Hepatocyte (in vitro differentiated cells): ENCODE results near the gene ELK4. TPM values are rescaled to one million over a fixed set of nuclear protein-coding genes. Genes with fewer than 3 reads are reported as not detected.

Experiments used
- DNase-seq: peaks from one replicate; pipeline ENCODE4 v3.0.0-alpha.2; 2016; ENCODE audit warnings: low spot score
- H2AFZ ChIP-seq: fragments of 200-600 bp; sonication (generic); 2 replicates; pipeline ENCODE4 v1.6.0; 2016; ENCODE audit warnings: antibody characterized with exemption, mild to moderate bottlenecking
- H3K27ac ChIP-seq: fragments of 200-600 bp; sonication (generic); 2 replicates; pipeline ENCODE4 v1.5.1; 2016; ENCODE audit warnings: mild to moderate bottlenecking
- H3K27me3 ChIP-seq: fragments of 200-600 bp; sonication (generic); 2 replicates; pipeline ENCODE4 v1.6.1; 2016
- H3K36me3 ChIP-seq: fragments of 200-600 bp; sonication (generic); replicated peaks from 2 replicates; pipeline ENCODE4 v1.5.1; 2016; ENCODE audit warnings: low read depth; ENCODE audit not compliant: insufficient read depth
- H3K4me1 ChIP-seq: fragments of 200-600 bp; sonication (generic); 2 replicates; pipeline ENCODE4 v1.5.1; 2016; ENCODE audit warnings: mild to moderate bottlenecking, moderate library complexity; ENCODE audit not compliant: insufficient read depth
- H3K4me2 ChIP-seq: fragments of 200-600 bp; sonication (generic); 2 replicates; pipeline ENCODE4 v1.6.0; 2016
- H3K4me3 ChIP-seq: fragments of 200-600 bp; sonication (generic); 2 replicates; pipeline ENCODE4 v1.5.1; 2016; ENCODE audit warnings: mild to moderate bottlenecking
- H3K79me2 ChIP-seq: fragments of 200-600 bp; sonication (generic); 2 replicates; pipeline ENCODE4 v1.6.0; 2017; ENCODE audit warnings: mild to moderate bottlenecking
- H3K9me2 ChIP-seq: fragments of 200-600 bp; sonication (generic); replicated peaks from 2 replicates; pipeline ENCODE4 v1.6.0; 2017; ENCODE audit warnings: mild to moderate bottlenecking; ENCODE audit not compliant: insufficient read depth
- H3K9me3 ChIP-seq: fragments of 200-600 bp; sonication (generic); 2 replicates; pipeline ENCODE4 v1.5.1; 2016; ENCODE audit warnings: low read depth, mild to moderate bottlenecking
- H4K20me1 ChIP-seq: fragments of 200-600 bp; sonication (generic); 2 replicates; pipeline ENCODE4 v1.6.0; 2016; ENCODE audit warnings: mild to moderate bottlenecking; ENCODE audit not compliant: insufficient read depth, poor library complexity, severe bottlenecking
- EZH2 ChIP-seq: fragments of 200-600 bp; sonication (generic); IDR thresholded peaks from 2 replicates; pipeline ENCODE4 v1.6.1; 2016; ENCODE audit warnings: antibody characterized with exemption, mild to moderate bottlenecking, borderline replicate concordance
- EZH2phosphoT487 ChIP-seq: fragments of 200-600 bp; sonication (generic); IDR thresholded peaks from one replicate; pipeline ENCODE4 v1.6.1; 2018; ENCODE audit warnings: antibody characterized with exemption, mild to moderate bottlenecking, low read depth, moderate library complexity; ENCODE audit not compliant: unreplicated experiment, severe bottlenecking
- WGBS: methylation state at CpG from one replicate; pipeline ENCODE4 v1.1.6; 2016; ENCODE audit warnings: low lambda C conversion rate; ENCODE audit errors: missing lambda C conversion rate; 5-methylcytosine and 5-hydroxymethylcytosine counted together
- polyA plus RNA-seq: library from polyadenylated mRNA; unstranded; fragments of >200 nt; fragmentation: Nextera tagmentation; extraction: Ambion mirVana; gene quantifications from 2 replicates; pipeline ENCODE4 v1.2.1, GENCODE V29; 2016
- total RNA-seq: library from RNA; depleted of rRNA; stranded (reverse); fragments of >200 nt; gene quantifications from 2 replicates; pipeline ENCODE4 v1.2.3, GENCODE V29; 2014
- TF ChIP-seq, protein P1 (sequence below): fragments of 200-600 bp; sonication (generic); IDR thresholded peaks from 2 replicates; pipeline ENCODE4 v1.5.1; 2016; ENCODE audit warnings: antibody characterized with exemption, mild to moderate bottlenecking; ENCODE audit not compliant: poor library complexity

The ELK4 gene
- total and polyA plus RNA-seq, 2 experiments from 2014 or later, result 6.1 to 19.1 TPM

- peak; percentile 88 for DNase-seq
- H3K4me3 ChIP-seq, result no peak overlapping the region
- 60% methylated on average over 20 of the region's 20 CpGs for whole genome bisulfite sequencing
- no peak overlapping the region for H2AFZ ChIP-seq
- TF ChIP-seq, protein P1, sequence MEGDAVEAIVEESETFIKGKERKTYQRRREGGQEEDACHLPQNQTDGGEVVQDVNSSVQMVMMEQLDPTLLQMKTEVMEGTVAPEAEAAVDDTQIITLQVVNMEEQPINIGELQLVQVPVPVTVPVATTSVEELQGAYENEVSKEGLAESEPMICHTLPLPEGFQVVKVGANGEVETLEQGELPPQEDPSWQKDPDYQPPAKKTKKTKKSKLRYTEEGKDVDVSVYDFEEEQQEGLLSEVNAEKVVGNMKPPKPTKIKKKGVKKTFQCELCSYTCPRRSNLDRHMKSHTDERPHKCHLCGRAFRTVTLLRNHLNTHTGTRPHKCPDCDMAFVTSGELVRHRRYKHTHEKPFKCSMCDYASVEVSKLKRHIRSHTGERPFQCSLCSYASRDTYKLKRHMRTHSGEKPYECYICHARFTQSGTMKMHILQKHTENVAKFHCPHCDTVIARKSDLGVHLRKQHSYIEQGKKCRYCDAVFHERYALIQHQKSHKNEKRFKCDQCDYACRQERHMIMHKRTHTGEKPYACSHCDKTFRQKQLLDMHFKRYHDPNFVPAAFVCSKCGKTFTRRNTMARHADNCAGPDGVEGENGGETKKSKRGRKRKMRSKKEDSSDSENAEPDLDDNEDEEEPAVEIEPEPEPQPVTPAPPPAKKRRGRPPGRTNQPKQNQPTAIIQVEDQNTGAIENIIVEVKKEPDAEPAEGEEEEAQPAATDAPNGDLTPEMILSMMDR, result peak; percentile 93
- TF ChIP-seq EZH2, result no peak
- no peak for TF ChIP-seq EZH2phosphoT487
- no peaks in the 10 kb centered on the region for H4K20me1 ChIP-seq
- no peaks in the 10 kb centered on the region for H3K4me1 ChIP-seq
- no peak overlapping the region for H3K27ac ChIP-seq
- no peaks in the 10 kb centered on the region for H3K9me3 ChIP-seq
- no peaks in the 10 kb centered on the region for H3K79me2 ChIP-seq
- no peak overlapping the region for H3K4me2 ChIP-seq
- H3K27me3 ChIP-seq, result no peaks in the 10 kb centered on the region
- no peaks in the 10 kb centered on the region for H3K9me2 ChIP-seq
- H3K36me3 ChIP-seq, result no peaks in the 10 kb centered on the region
Measured at GRCh38 chr1:205658943-205659581, 27.3 kb upstream of the ELK4 start.

DNA sequence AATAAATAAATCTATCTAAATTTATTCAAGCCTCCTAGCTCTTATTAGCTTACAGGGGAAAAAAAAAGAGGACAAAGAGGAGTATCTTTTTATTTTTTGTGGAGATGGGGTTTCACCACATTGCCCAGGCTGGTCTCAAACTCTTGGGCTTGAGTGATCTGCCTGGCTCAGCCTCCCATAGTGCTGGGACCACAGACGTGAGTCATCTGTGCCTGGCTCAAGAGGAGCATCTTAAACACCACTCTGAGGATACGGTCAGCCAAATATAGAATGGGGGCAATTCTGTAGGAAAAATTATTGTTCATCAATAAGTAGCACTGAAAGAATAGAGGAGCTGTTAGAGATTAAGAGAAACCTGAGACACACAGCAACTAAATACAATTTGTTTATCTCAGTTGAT lies 24.4 kb upstream of the ELK4 start:
- Histone ChIP-seq H3K9me3 (no peaks in the 10 kb centered on the region), H4K20me1 (no peaks in the 10 kb centered on the region), H3K27ac (no peak overlapping the region), H3K4me3 (no peak overlapping the region), H3K79me2 (no peaks in the 10 kb centered on the region), H3K36me3 (no peaks in the 10 kb centered on the region), H3K4me1 (no peaks in the 10 kb centered on the region), H3K4me2 (no peak overlapping the region), H3K27me3 (no peaks in the 10 kb centered on the region), H2AFZ (no peak overlapping the region), H3K9me2 (no peaks in the 10 kb centered on the region)
- TF ChIP-seq EZH2phosphoT487 (no peak), EZH2 (no peak)
- TF ChIP-seq, protein P1, result no peak
- 77% methylated on average over 2 of the region's 2 CpGs for WGBS
- no peak for DNase-seq

GRCh38 chr1:205652984-205653383 lies 21.2 kb upstream of the ELK4 start:
- H3K36me3 ChIP-seq, result no peaks in the 10 kb centered on the region
- no peak for TF ChIP-seq EZH2phosphoT487
- TF ChIP-seq, protein P1, result no peak
- TF ChIP-seq EZH2, result no peak
- H3K4me3 ChIP-seq, result no peak overlapping the region
- H3K4me1 ChIP-seq, result no peaks in the 10 kb centered on the region
- H3K9me2 ChIP-seq, result no peaks in the 10 kb centered on the region
- DNase-seq, result no peak
- H3K4me2 ChIP-seq, result no peak overlapping the region
- H3K79me2 ChIP-seq, result no peaks in the 10 kb centered on the region
- no peak overlapping the region for H2AFZ ChIP-seq
- no peaks in the 10 kb centered on the region for H4K20me1 ChIP-seq
- no peak overlapping the region for H3K27ac ChIP-seq
- 71% methylated on average over 11 of the region's 11 CpGs for WGBS
- H3K27me3 ChIP-seq, result no peaks in the 10 kb centered on the region
- no peaks in the 10 kb centered on the region for H3K9me3 ChIP-seq

- H3K36me3 ChIP-seq, result no peaks in the 10 kb centered on the region
- no peak overlapping the region for H3K4me3 ChIP-seq
- H3K27me3 ChIP-seq, result no peaks in the 10 kb centered on the region
- H3K27ac ChIP-seq, result no peak overlapping the region
- WGBS, result 95% methylated on average over 1 of the region's 1 CpG
- no peaks in the 10 kb centered on the region for H4K20me1 ChIP-seq
- no peak for DNase-seq
- H2AFZ ChIP-seq, result no peak overlapping the region
- no peak overlapping the region for H3K4me2 ChIP-seq
- no peaks in the 10 kb centered on the region for H3K79me2 ChIP-seq
- no peaks in the 10 kb centered on the region for H3K9me3 ChIP-seq
- H3K9me2 ChIP-seq, result no peaks in the 10 kb centered on the region
- H3K4me1 ChIP-seq, result no peaks in the 10 kb centered on the region
- TF ChIP-seq EZH2 (no peak), EZH2phosphoT487 (no peak)
- TF ChIP-seq, protein P1, result no peak
Measured at GRCh38 chr1:205650241-205650640, 18.4 kb upstream of the ELK4 start.
